Testis (tissue), 3 donors: ENCODE results near the gene DDIT3. TPM values are rescaled to one million over a fixed set of nuclear protein-coding genes. Genes with fewer than 3 reads are reported as not detected.

Source experiments
- DNase-seq: peaks from one replicate; pipeline ENCODE4 v3.0.0-alpha.2; 2019
- H3K27ac ChIP-seq, 2 donors: fragments of 200-600 bp; sonication (generic); one replicate each; pipeline ENCODE4 v1.5.1; 2019
- H3K27me3 ChIP-seq: fragments of 200-600 bp; sonication (generic); one replicate; pipeline ENCODE4 v1.5.1; 2019
- H3K36me3 ChIP-seq: fragments of 200-600 bp; sonication (generic); one replicate; pipeline ENCODE4 v1.5.1; 2017; ENCODE audit warnings: low read depth; ENCODE audit errors: missing control alignments
- H3K4me1 ChIP-seq: fragments of 200-600 bp; sonication (generic); one replicate; pipeline ENCODE4 v1.5.1; 2019
- H3K4me3 ChIP-seq, 2 donors: fragments of 200-600 bp; sonication (generic); one replicate each; pipeline ENCODE4 v1.5.1; 2017 to 2019
- H3K9me3 ChIP-seq: fragments of 200-600 bp; sonication (generic); one replicate; pipeline ENCODE4 v1.5.1; 2017
- CTCF ChIP-seq, 3 experiments: fragments of 450-650 bp in 2 of 3; fragments of 200-600 bp in 1 of 3; sonication (generic) in 1 of 3; IDR thresholded peaks; one replicate each; pipeline ENCODE4 v1.5.1; 2016 to 2019; ENCODE audit warnings: antibody characterized with exemption in 3 of 3, mild to moderate bottlenecking in 2 of 3, moderate library complexity in 1 of 3
- POLR2A ChIP-seq: fragments of 450-650 bp; IDR thresholded peaks from one replicate; pipeline ENCODE4 v1.6.1; 2017; ENCODE audit warnings: antibody characterized with exemption, mild to moderate bottlenecking, moderate library complexity
- WGBS, 2 donors: methylation state at CpG; one replicate each; pipeline ENCODE4 v1.1.5; 2018; 5-methylcytosine and 5-hydroxymethylcytosine counted together
- intact Hi-C: fragments of 100-400 bp; cut with DNase I; formaldehyde crosslinking; loops from one replicate; pipeline ENCODE4 v1.15.1; 2023; ENCODE audit warnings: low total_unique reads
- polyA plus RNA-seq: library from polyadenylated mRNA; stranded (reverse); fragments of 350-450 nt; fragmentation: Illumina TruSeq; extraction: RNeasy Lipid Tissue Mini Kit (QIAGEN cat#74804); gene quantifications from one replicate; pipeline ENCODE4 v1.2.3, GENCODE V29; 2014; ENCODE audit warnings: low read depth, low replicate concordance; ENCODE audit not compliant: insufficient read depth
- total RNA-seq, 2 donors: library from RNA; depleted of rRNA; stranded (reverse); fragments of >200 nt; gene quantifications; one replicate each; pipeline ENCODE4 v1.2.3, GENCODE V29; 2016

The DDIT3 gene
- total and polyA plus RNA-seq, 3 donors from 2014 or later = 44.2 to 63.9 (median 45.6) TPM

- Histone ChIP-seq H3K4me3 (no peak overlapping the region), H3K9me3 (no peaks in the 10 kb centered on the region), H3K4me1 (peaks cover 15% of the 10 kb centered on the region), H3K36me3 (no peaks in the 10 kb centered on the region), H3K27ac (no peak overlapping the region), H3K27me3 (no peaks in the 10 kb centered on the region)
- WGBS, 2 donors = 82 to 84% methylated on average over 8 of the region's 8 CpGs
- intact Hi-C loops = no loop called here
- DNase-seq = no peak
- TF ChIP-seq POLR2A = no peak
- no peak for TF ChIP-seq CTCF (IDR thresholded peaks at IDR 0.05)
Observed at GRCh38 chr12:57474430-57474829, 45.9 kb downstream of the DDIT3 start.

GRCh38 chr12:57473886-57474285 lies 46.4 kb downstream of the DDIT3 start:
- no peak for TF ChIP-seq POLR2A
- TF ChIP-seq CTCF (IDR thresholded peaks at IDR 0.05) = no peak
- no peaks in the 10 kb centered on the region for H3K36me3 ChIP-seq
- intact Hi-C loops = no loop called here
- no peak for DNase-seq
- no peaks in the 10 kb centered on the region for H3K27me3 ChIP-seq
- no peak overlapping the region for H3K4me3 ChIP-seq
- peaks cover 15% of the 10 kb centered on the region for H3K4me1 ChIP-seq
- no peaks in the 10 kb centered on the region for H3K9me3 ChIP-seq
- no peak overlapping the region for H3K27ac ChIP-seq
- 89 to 95% methylated on average over 5 of the region's 5 CpGs for WGBS, 2 donors

GRCh38 chr12:57473392-57473791 lies 46.9 kb downstream of the DDIT3 start:
- H3K27me3 ChIP-seq = no peaks in the 10 kb centered on the region
- no peak for DNase-seq
- intact Hi-C loops = no loop called here
- no peak overlapping the region for H3K27ac ChIP-seq
- no peaks in the 10 kb centered on the region for H3K9me3 ChIP-seq
- WGBS, 2 donors = 59 to 62% methylated on average over 3 of the region's 3 CpGs
- TF ChIP-seq CTCF (IDR thresholded peaks at IDR 0.05) (no peak), POLR2A (no peak)
- H3K4me1 ChIP-seq = peaks cover 15% of the 10 kb centered on the region
- H3K36me3 ChIP-seq = no peaks in the 10 kb centered on the region
- H3K4me3 ChIP-seq = no peak overlapping the region

- DNase-seq = no peak
- 86 to 90% methylated on average over 1 to 3 of the region's 3 CpGs for WGBS, 2 donors
- Histone ChIP-seq H3K27ac (no peak overlapping the region), H3K4me1 (peaks cover 15% of the 10 kb centered on the region), H3K9me3 (no peaks in the 10 kb centered on the region), H3K4me3 (no peak overlapping the region), H3K27me3 (no peaks in the 10 kb centered on the region), H3K36me3 (no peaks in the 10 kb centered on the region)
- no peak for TF ChIP-seq POLR2A
- intact Hi-C loops = no loop called here
Observed at GRCh38 chr12:57472391-57472790, 47.9 kb downstream of the DDIT3 start.

GRCh38 chr12:57471661-57472060 lies 48.7 kb downstream of the DDIT3 start:
- H3K4me1 ChIP-seq = peaks cover 15% of the 10 kb centered on the region
- intact Hi-C loops = no loop called here
- WGBS, 2 donors = 81 to 100% methylated on average over 3 of the region's 3 CpGs
- no peak for DNase-seq
- H3K27ac ChIP-seq = no peak overlapping the region
- H3K27me3 ChIP-seq = no peaks in the 10 kb centered on the region
- TF ChIP-seq POLR2A (no peak), CTCF (IDR thresholded peaks at IDR 0.05) (no peak)
- H3K36me3 ChIP-seq = no peaks in the 10 kb centered on the region
- no peaks in the 10 kb centered on the region for H3K9me3 ChIP-seq
- H3K4me3 ChIP-seq = no peak overlapping the region
